ENCODE results near the gene ATIC. TPM values are rescaled to one million over a fixed set of nuclear protein-coding genes. Genes with fewer than 3 reads are reported as not detected.

ATIC gene
- total RNA-seq, 2 experiments from 2014 or later = 60.8 to 224 TPM

GRCh38 chr2:215283221-215283620, 28.6 kb upstream of the ATIC start:
- Histone ChIP-seq H2AFZ (ENCODE audit: low read length) (no peak overlapping the region), H3K36me3 (ENCODE audit: insufficient read depth, low read length) (no peaks in the 10 kb centered on the region), H3K4me2 (ENCODE audit: low read length) (no peak overlapping the region), H4K20me1 (ENCODE audit: insufficient read depth, low read length) (no peaks in the 10 kb centered on the region), H3K79me2 (ENCODE audit: insufficient read depth, low read depth, low read length) (no peaks in the 10 kb centered on the region), H3K4me3 (ENCODE audit: low read depth, low read length, poor library complexity, severe bottlenecking) (no peak overlapping the region), H3K9me3 (ENCODE audit: low read length) (no peaks in the 10 kb centered on the region), H3K4me1 (ENCODE audit: insufficient read depth, low read length, poor library complexity, severe bottlenecking) (no peaks in the 10 kb centered on the region), H3K9me2 (ENCODE audit: insufficient read depth, low read length) (no peaks in the 10 kb centered on the region), H3K27ac (ENCODE audit: low read depth, low read length, poor library complexity, severe bottlenecking) (no peak overlapping the region)
- intact Hi-C loops (cut with micrococcal nuclease; ENCODE audit: unreplicated experiment) = no loop called here
- CTCF ChIA-PET (ENCODE audit: unreplicated experiment) = no interaction called here
- BruUV-seq (replicated peaks) = no TSS peak
- POLR2A ChIA-PET = interaction anchor here (0.6 to 0.7 kb wide), 5 partner anchors 12 to 534 kb away, joined by 3 to 4 read pairs (median 3); no protein-coding TSS in a partner anchor
- DNase-seq (ENCODE audit: low spot score) = no peak
- TF ChIP-seq CTCF (conservative IDR thresholded peaks at IDR 0.05; ENCODE audit: low read length) = no peak
- TF ChIP-seq EZH2phosphoT487 (IDR thresholded peaks at IDR 0.05; ENCODE audit: borderline replicate concordance, low read depth, low read length) = no peak

GRCh38 chr2:215286309-215286708, 25.6 kb upstream of the ATIC start:
- Histone ChIP-seq H3K4me1 (ENCODE audit: insufficient read depth, low read length, poor library complexity, severe bottlenecking) (no peaks in the 10 kb centered on the region), H3K9me2 (ENCODE audit: insufficient read depth, low read length) (no peaks in the 10 kb centered on the region), H3K36me3 (ENCODE audit: insufficient read depth, low read length) (no peaks in the 10 kb centered on the region), H3K79me2 (ENCODE audit: insufficient read depth, low read depth, low read length) (no peaks in the 10 kb centered on the region), H2AFZ (ENCODE audit: low read length) (no peak overlapping the region), H3K27ac (ENCODE audit: low read depth, low read length, poor library complexity, severe bottlenecking) (no peak overlapping the region), H3K4me2 (ENCODE audit: low read length) (no peak overlapping the region), H3K9me3 (ENCODE audit: low read length) (no peaks in the 10 kb centered on the region), H3K4me3 (ENCODE audit: low read depth, low read length, poor library complexity, severe bottlenecking) (no peak overlapping the region), H4K20me1 (ENCODE audit: insufficient read depth, low read length) (no peaks in the 10 kb centered on the region)
- TF ChIP-seq EZH2phosphoT487 (IDR thresholded peaks at IDR 0.05; ENCODE audit: borderline replicate concordance, low read depth, low read length) (no peak), CTCF (conservative IDR thresholded peaks at IDR 0.05; ENCODE audit: low read length) (no peak)
- intact Hi-C loops (cut with micrococcal nuclease; ENCODE audit: unreplicated experiment) = no loop called here
- no peak for DNase-seq (ENCODE audit: low spot score)
- CTCF ChIA-PET (ENCODE audit: unreplicated experiment) = no interaction called here
- no TSS peak for BruUV-seq (replicated peaks)
- POLR2A ChIA-PET = no interaction called here

GRCh38 chr2:215288112-215288815, 23.6 kb upstream of the ATIC start:
- no peak overlapping the region for H3K4me3 ChIP-seq (ENCODE audit: low read depth, low read length, poor library complexity, severe bottlenecking)
- H3K79me2 ChIP-seq (ENCODE audit: insufficient read depth, low read depth, low read length) = no peaks in the 10 kb centered on the region
- H2AFZ ChIP-seq (ENCODE audit: low read length) = no peak overlapping the region
- no peaks in the 10 kb centered on the region for H3K36me3 ChIP-seq (ENCODE audit: insufficient read depth, low read length)
- no TSS peak for BruUV-seq (replicated peaks)
- intact Hi-C loops (cut with micrococcal nuclease; ENCODE audit: unreplicated experiment) = no loop called here
- no peaks in the 10 kb centered on the region for H4K20me1 ChIP-seq (ENCODE audit: insufficient read depth, low read length)
- ChIA-PET POLR2A (interaction anchor here (0.6 to 0.7 kb wide), 2 partner anchors 12 to 71 kb away, joined by 3 read pairs; no protein-coding TSS in a partner anchor), CTCF (ENCODE audit: unreplicated experiment) (no interaction called here)
- no peak overlapping the region for H3K27ac ChIP-seq (ENCODE audit: low read depth, low read length, poor library complexity, severe bottlenecking)
- no peaks in the 10 kb centered on the region for H3K9me2 ChIP-seq (ENCODE audit: insufficient read depth, low read length)
- no peak overlapping the region for H3K4me2 ChIP-seq (ENCODE audit: low read length)
- no peak for TF ChIP-seq EZH2phosphoT487 (IDR thresholded peaks at IDR 0.05; ENCODE audit: borderline replicate concordance, low read depth, low read length)
- TF ChIP-seq CTCF (conservative IDR thresholded peaks at IDR 0.05; ENCODE audit: low read length) = no peak
- H3K9me3 ChIP-seq (ENCODE audit: low read length) = no peaks in the 10 kb centered on the region
- H3K4me1 ChIP-seq (ENCODE audit: insufficient read depth, low read length, poor library complexity, severe bottlenecking) = no peaks in the 10 kb centered on the region
- DNase-seq (ENCODE audit: low spot score) = no peak
